Measurements from ENCODE around the gene OR2AK2. TPM values are rescaled to one million over a fixed set of nuclear protein-coding genes. Genes with fewer than 3 reads are reported as not detected.
"Not testable (repeated sequence)": the region's sequence is repeated elsewhere in the genome, so short reads cannot be mapped to it uniquely, and the experiment has no call there.

Gene OR2AK2
- total RNA-seq, 1 experiment from 2014 or later: not detected

DNA sequence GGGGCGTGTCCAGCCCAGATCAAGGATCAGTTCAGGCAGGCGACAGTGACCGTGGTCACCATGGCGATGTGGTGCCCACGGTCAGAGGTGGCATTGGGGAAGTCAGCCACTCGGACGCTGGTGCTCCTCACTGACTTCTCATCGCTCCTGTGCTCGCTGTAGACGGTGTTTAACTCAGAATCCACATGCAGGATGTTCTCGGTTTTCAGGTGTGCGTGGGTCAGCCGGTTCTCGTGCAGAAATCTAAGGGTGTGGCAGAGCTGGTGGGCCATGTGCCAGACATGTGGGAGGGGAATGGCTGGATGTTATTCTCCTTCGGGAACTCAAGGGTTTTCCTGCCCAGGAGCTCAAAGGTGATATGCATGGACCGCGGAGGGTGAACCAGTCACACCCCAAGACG, 28.6 kb upstream of the OR2AK2 start:
- no peak overlapping the region for H3K4me3 Mint-ChIP-seq (ENCODE audit: unreplicated experiment)
- H3K4me1 Mint-ChIP-seq (ENCODE audit: low read depth, unreplicated experiment): no peaks in the 10 kb centered on the region
- TF ChIP-seq, protein P1, sequence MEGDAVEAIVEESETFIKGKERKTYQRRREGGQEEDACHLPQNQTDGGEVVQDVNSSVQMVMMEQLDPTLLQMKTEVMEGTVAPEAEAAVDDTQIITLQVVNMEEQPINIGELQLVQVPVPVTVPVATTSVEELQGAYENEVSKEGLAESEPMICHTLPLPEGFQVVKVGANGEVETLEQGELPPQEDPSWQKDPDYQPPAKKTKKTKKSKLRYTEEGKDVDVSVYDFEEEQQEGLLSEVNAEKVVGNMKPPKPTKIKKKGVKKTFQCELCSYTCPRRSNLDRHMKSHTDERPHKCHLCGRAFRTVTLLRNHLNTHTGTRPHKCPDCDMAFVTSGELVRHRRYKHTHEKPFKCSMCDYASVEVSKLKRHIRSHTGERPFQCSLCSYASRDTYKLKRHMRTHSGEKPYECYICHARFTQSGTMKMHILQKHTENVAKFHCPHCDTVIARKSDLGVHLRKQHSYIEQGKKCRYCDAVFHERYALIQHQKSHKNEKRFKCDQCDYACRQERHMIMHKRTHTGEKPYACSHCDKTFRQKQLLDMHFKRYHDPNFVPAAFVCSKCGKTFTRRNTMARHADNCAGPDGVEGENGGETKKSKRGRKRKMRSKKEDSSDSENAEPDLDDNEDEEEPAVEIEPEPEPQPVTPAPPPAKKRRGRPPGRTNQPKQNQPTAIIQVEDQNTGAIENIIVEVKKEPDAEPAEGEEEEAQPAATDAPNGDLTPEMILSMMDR (IDR thresholded peaks at IDR 0.05; ENCODE audit: insufficient read depth in 1 of 2, low read depth in 1 of 2, low read length in 1 of 2, severe bottlenecking in 1 of 2, unreplicated experiment in 1 of 2): no peak
- Histone ChIP-seq H3K9me3 (no peaks in the 10 kb centered on the region), H3K36me3 (ENCODE audit: control insufficient read depth, insufficient read depth, low read length) (no peaks in the 10 kb centered on the region), H3K27me3 (replicated peaks; ENCODE audit: control insufficient read depth, insufficient read depth, low read length) (no peaks in the 10 kb centered on the region), H3K4me1 (no peaks in the 10 kb centered on the region), H3K4me3 (ENCODE audit: low read depth, low read length) (no peak overlapping the region)
- H3K36me3 Mint-ChIP-seq (ENCODE audit: insufficient read depth, unreplicated experiment): no peaks in the 10 kb centered on the region
- BruUV-seq (replicated peaks): no TSS peak
- intact Hi-C loops (cut with micrococcal nuclease; ENCODE audit: unreplicated experiment): no loop called here
- ChIA-PET CTCF (no interaction called here), POLR2A (no interaction called here)
- H3K9me3 Mint-ChIP-seq (ENCODE audit: unreplicated experiment): no peaks in the 10 kb centered on the region
- DNase-seq: no peak
- H3K27ac Mint-ChIP-seq (ENCODE audit: unreplicated experiment): no peak overlapping the region
- no peaks in the 10 kb centered on the region for H3K27me3 Mint-ChIP-seq (ENCODE audit: insufficient read depth, unreplicated experiment)

DNA sequence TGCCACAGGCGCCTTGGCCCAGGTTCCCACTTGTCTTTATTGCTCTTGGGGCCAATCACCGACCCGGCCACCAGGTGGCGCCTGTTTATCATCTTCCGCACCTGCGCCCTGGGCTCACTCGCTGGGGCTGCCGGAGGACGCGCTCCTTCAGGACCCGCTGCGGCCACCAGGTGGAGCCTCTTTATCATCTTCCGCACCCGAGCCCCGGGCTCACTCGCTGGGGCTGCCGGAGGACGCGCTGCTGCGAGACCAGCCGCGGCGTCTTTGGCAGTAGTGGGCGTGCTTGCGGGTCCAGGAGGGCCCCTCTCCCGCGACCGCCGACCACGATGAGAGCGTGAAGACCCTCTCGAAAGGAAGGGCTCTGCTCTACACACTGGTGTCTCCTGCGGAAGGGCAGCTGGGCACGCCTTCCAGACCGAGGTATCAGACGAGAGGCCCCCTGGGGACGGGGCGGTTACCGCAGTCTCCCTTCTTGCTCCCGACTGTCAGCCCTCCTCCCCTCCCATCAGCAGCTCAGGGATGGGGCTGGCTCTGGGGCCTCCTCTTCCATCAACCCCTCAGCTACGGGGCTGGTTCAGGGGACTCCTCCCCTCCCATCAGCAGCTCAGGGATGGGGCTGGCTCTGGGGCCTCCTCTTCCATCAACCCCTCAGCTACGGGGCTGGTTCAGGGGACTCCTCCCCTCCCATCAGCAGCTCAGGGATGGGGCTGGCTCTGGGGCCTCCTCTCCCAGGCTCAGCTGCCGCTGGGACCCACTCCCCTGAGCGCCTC, 27.9 kb upstream of the OR2AK2 start:
- H3K9me3 Mint-ChIP-seq (ENCODE audit: unreplicated experiment); H3K4me1 Mint-ChIP-seq (ENCODE audit: low read depth, unreplicated experiment); H3K36me3 Mint-ChIP-seq (ENCODE audit: insufficient read depth, unreplicated experiment); CTCF ChIA-PET; POLR2A ChIA-PET; H3K4me1 ChIP-seq; H3K27ac Mint-ChIP-seq (ENCODE audit: unreplicated experiment); H3K36me3 ChIP-seq (ENCODE audit: control insufficient read depth, insufficient read depth, low read length); BruUV-seq (replicated peaks); H3K27me3 ChIP-seq (replicated peaks; ENCODE audit: control insufficient read depth, insufficient read depth, low read length); H3K9me3 ChIP-seq; H3K4me3 Mint-ChIP-seq (ENCODE audit: unreplicated experiment); H3K4me3 ChIP-seq (ENCODE audit: low read depth, low read length); H3K27me3 Mint-ChIP-seq (ENCODE audit: insufficient read depth, unreplicated experiment); intact Hi-C loops (cut with micrococcal nuclease; ENCODE audit: unreplicated experiment): not testable (repeated sequence)
- TF ChIP-seq, protein P1 (IDR thresholded peaks at IDR 0.05; ENCODE audit: insufficient read depth in 1 of 2, low read depth in 1 of 2, low read length in 1 of 2, severe bottlenecking in 1 of 2, unreplicated experiment in 1 of 2): peak in 1 of 2 experiments; percentile 46
- peak in 1 of 2 experiments; percentile 22 for DNase-seq

DNA sequence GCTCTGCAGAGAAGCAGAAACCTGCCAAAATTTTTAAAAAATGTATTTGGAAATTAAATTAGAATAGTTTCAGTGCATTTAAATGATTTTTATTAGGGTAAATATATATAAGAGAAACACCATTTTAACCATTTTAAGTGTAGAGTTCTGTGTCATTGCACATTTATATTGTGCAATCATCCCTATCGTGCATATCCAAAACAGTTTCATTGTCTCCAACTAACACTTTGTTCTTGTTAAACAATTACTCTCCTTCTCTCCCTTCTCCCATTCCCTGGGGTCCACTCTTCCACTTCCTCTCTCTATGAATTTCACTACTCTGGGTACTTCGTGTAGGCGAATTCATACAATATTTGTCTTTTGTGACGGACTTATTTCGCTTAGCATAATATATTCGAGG, 22.4 kb upstream of the OR2AK2 start:
- Mint-ChIP-seq H3K9me3 (ENCODE audit: unreplicated experiment) (peaks cover 16% of the 10 kb centered on the region), H3K4me1 (ENCODE audit: low read depth, unreplicated experiment) (no peaks in the 10 kb centered on the region), H3K4me3 (ENCODE audit: unreplicated experiment) (no peak overlapping the region), H3K27me3 (ENCODE audit: insufficient read depth, unreplicated experiment) (no peaks in the 10 kb centered on the region), H3K27ac (ENCODE audit: unreplicated experiment) (no peak overlapping the region), H3K36me3 (ENCODE audit: insufficient read depth, unreplicated experiment) (no peaks in the 10 kb centered on the region)
- Histone ChIP-seq H3K36me3 (ENCODE audit: control insufficient read depth, insufficient read depth, low read length) (no peaks in the 10 kb centered on the region), H3K4me3 (ENCODE audit: low read depth, low read length) (no peak overlapping the region), H3K27me3 (replicated peaks; ENCODE audit: control insufficient read depth, insufficient read depth, low read length) (no peaks in the 10 kb centered on the region), H3K9me3 (no peaks in the 10 kb centered on the region), H3K4me1 (no peaks in the 10 kb centered on the region)
- DNase-seq: no peak
- POLR2A ChIA-PET: no interaction called here
- intact Hi-C loops (cut with micrococcal nuclease; ENCODE audit: unreplicated experiment): no loop called here
- no TSS peak for BruUV-seq (replicated peaks)
- TF ChIP-seq, protein P1 (IDR thresholded peaks at IDR 0.05; ENCODE audit: insufficient read depth in 1 of 2, low read depth in 1 of 2, low read length in 1 of 2, severe bottlenecking in 1 of 2, unreplicated experiment in 1 of 2): no peak
- CTCF ChIA-PET: no interaction called here
